IPS-11a (cell line): ENCODE data around the gene ZNF584.
"Not testable (repeated sequence)": the region's sequence is repeated elsewhere in the genome, so short reads cannot be mapped to it uniquely, and the experiment has no call there.

ENCODE experiments used
- H3K4me3 ChIP-seq: one replicate; pipeline ENCODE4 v1.5.1; 2013; ENCODE audit warnings: low read depth, low read length, control low read depth

Gene ZNF584

DNA sequence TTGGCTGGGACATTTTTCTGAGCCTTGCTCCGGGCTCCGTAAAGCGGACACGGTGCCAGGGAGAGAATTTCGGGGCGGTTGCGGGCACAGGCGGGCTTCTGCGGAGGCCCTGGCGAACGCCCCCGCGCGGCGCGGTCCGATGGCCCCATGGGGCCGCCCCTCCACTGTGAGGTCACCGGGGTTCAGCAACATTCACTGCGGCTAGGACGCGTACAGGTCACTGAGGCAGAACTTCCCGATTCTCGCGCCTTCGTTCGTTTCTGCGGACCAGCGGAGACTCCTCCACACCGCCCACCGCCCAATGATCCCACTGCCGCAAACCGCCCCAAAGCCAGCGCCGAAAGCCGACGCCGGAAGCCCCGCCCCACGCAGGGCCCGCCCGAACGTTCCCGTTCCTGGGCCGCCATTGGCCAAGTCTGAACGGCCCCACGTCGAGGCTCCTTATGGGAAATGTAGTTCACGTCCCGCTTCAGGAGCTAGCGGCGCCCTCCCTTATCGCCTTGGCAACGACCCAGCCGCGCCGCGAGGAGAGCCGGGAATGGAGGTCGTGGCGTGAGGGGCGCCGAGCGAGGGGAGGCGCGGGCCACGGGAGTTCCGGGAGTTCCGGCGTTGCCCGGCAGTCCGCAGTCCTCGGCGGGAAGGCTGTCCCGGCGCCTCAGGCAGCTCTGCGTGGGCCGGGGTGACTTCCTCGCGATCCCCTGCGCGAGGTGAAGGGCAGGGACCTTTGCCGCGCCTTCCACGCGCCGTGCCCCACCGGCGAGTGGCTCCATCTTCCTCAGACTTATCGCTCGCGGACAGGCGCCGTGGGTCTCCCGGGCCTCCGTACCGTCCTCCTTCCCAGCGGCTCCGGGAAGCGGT is at the start of gene ZNF584:
Gene ZNF584, plus strand, starts transcription at position 498 of the 858 bp plus-strand sequence. CDS start 499 bp downstream, outside the sequence.
- peak within 1 kb of the TSS; percentile 92 for H3K4me3 ChIP-seq

DNA sequence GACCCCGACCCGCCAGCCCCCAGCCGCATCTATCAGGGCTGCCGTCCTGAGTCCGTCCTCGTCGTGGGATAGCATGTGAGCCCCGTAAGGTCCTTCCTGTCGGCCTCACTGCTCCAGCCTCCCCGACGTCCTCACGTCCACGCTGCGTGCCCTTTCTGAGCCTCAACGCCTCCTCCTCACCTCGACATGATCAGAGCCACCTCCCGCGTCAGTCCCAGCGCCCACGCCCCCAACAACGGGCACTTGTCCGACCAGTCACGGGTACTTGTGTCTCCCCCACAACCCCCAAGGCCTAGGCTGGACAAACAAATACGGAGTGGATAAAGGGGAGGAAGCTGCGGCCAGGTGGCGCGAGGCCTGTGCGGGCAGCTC is 46.6 kb upstream of the ZNF584 start:
- H3K4me3 ChIP-seq: peak overlapping the region; percentile 93

DNA sequence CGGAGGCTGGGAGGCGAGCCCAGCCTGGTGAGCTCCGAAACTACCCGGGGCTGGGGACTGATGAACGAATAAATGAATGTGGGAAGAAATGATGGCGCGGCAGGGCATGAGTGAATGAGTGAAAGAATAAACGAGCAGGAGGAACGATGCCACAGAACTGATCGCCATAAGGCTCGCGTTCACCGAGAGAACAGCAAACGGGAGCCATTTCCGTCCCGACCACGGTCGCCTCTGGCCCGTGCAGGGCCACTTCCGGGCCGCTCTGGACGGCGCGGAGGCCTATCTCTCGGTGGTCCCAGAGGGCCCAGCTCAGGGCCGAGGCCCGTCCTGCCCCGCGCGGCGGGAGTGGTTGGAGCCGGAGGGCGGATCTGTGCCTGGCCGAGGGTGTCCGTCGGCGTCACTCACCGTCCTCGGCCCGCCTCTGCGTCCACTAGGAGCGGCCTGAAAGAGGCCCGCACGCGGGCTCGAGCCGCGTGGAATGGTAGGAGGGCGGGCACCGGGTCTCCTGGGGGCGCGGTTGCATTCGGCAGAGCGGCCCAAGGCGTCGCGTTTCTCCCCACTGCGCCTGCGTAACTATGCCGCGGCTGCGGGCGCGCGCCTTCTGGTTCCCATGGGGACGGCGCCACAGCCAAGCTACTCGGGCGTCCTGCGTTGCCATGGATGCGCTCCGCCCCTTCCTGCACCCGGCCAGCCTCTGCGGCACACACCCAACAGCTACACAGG is 46.0 kb upstream of the ZNF584 start, which contains the start of gene ZNF497:
Gene ZNF497, minus strand, starts transcription at position 480 of the 723 bp plus-strand sequence. CDS start 5,116 bp downstream, outside the sequence.
- H3K4me3 ChIP-seq: peak within 1 kb of the TSS; percentile 93

DNA sequence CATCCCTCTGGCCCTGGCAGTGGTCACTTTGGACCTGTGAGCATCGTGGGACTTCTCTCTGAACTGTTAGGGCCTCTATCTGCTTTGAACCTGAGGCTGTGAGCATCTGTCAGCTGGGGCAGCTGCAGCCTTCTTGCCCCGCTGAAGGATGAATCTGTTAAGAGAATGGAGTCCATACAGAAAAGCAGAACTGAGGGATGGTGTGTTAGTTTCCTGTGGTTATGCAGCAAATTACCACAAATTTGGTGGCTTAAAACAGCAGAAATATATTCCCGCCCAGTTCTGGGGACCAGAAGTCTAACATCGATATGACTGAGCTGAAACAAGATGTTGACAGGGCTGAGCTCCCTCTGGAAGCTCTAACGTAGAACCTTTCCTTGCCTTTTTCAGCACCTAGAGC is 44.3 kb upstream of the ZNF584 start:
- no peak overlapping the region for H3K4me3 ChIP-seq

DNA sequence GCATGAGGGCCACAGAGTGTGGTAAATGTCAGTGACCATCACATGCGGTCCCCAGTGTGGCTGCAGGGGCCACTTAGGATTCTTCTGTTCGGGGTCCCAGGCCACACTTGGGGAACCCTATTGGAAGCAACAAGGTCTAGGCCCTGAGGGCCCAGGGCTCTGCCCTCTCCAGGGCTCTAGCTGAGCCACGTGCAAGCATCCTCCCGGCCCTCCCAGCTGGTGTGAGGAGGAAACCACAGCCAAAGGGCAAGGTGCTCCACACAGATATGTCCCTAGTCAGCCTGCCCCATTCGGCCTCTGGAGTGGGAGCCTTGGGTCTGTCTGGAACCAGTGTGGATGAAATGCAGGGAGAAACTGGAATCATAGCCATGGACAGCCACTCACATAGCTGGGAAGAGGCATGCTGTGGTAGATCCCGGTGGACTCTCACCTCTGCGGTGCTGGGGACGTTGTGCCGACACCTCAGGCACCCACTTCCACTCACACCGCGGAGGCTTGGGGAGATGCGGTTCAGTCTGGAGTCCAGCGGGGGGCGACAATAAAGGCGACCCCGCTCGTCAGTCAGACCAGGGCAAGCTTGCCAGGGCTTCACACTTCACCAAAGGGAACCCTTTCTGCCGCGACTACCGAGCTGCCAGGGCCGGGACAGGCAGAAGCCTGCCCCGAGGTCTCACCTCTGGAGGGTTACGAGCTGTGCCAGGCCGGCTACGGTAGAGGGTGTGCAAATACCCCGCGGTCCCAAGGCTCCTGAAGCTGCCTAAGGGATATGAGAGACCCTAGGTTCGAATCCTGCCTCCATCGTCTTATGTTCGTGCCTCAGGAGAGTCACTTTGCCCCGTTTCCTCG is 41.6 kb upstream of the ZNF584 start:
- H3K4me3 ChIP-seq: no peak overlapping the region

DNA sequence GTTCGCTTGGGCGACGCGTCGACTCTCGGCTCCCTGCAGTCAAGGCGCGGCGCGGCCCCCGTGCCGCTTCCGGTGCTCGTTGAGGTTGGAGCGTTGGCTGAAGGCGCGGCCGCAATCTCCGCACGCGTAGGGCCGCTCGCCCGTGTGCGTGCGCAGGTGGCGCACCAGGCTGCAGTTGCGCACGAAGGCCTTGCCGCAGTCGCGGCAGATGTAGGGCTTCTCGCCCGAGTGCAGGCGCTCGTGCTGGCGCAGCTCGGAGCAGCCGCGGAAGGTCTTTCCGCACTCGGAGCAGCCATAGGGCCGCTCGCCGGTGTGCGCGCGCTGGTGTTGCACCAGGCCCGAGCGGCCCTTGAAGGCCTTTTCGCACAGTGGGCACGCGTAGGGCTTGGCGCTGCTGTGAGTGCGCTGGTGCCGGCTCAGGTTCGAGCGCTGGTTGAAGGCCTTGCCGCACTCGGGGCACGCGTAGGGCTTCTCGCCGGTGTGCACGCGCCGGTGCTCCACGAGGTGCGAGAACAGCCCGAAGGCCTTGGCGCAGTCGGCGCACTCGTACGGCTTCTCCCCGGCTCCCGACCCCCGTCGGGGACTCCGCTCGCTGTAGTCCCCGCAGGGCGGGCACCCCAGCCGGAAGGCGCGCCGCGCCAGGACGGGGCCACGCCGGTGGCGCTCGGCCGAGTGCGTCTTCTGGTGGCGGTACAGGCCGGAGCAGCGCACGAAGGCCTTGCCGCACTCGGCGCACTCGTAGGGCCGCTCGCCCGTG is 40.6 kb upstream of the ZNF584 start:
- no peak overlapping the region for H3K4me3 ChIP-seq

DNA sequence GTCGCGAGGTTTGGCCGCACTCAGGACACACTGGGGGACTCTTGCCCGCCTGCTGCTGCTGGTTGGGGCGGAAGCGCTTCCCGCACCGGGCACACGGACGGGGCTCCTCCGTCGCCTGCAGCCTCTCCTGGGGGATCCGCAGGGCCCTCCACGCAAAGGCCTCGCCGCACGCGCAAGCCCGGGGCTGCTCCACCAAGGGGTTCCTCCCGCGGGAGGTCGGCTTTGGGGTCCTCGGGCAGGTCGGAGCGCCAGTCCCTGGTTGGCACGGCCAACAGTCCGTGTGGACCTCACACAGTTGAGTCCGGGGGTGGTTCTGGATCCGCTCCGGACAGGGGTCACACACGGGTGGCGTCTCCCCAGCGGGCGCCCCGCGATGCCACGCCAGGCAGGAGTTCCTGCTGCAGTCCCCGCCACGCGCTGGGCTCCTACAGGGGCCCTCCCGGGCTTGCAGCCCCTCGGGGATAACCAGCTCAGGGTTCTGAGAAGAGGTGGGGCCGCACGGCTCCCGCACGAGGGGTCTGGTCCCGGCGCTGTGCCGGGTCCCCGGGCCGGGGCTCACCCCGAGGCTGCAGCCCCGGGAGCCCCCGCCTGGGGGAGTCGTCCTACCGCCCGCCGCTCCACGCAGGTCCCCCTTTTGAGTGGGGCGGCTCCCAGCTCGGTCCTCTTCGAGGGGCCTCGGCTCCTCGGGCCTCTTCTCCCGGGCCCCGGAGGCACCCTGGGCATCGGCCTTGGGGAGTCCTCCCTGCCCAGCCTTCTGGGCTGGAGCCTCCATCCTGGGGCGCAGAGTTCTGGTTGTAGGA is 39.7 kb upstream of the ZNF584 start:
- no peak overlapping the region for H3K4me3 ChIP-seq

DNA sequence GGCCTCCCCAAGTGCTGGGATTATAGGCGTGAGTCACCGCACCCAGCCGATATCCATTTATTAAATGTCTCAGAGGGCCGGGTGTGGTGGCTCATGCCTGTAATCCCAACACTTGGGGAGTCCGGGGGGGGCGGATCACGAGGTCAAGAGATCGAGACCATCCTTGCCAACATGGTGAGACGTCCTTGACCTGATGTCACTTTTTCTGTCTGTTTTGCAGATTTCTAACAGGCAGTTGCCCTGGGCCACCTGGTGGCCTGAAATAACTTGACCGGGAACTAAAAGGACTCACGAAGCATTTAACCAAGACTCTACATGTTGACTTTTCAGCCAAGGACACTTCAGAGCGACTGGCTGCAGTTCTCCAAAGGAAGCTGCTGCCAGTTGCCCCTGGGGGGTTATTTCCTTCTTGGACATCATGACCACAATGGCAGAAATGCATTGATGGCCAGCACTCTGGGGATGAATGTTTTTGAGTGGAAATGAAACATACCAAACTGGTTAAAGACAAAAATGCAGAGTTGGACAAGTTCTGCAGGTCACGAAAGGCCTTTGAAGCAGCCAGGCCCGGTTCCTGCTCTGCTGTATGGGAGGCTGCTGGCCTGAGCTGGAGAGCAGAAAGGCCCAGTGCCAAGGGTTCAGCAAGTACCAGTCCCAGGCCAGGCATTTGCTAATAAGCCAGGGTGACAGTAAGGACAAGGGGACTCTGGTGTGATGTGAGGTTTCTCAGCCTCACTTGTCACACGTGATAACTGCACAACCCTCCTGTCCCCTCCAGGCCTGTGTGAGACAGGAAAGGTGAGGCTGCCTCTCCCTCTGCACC is 35.9 kb upstream of the ZNF584 start:
- H3K4me3 ChIP-seq: no peak overlapping the region

DNA sequence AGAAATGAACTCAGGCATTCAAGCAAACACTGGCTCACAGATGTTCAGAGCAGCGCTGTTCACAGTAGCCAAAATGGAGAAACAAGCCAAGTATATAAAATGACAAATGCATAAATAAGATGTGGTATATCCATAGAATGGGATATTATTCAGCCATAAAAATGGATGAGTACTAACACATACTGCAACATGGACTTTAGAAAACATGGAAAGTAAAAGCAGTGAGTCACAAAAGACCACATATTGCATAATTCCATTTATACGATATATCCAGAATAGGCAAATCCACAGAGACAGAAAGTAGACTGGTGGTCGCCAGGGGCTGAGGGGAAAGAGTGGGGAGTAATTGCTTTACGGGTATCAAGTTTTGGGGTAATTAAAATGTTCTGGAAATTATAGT is 34.2 kb upstream of the ZNF584 start:
- no peak overlapping the region for H3K4me3 ChIP-seq

DNA sequence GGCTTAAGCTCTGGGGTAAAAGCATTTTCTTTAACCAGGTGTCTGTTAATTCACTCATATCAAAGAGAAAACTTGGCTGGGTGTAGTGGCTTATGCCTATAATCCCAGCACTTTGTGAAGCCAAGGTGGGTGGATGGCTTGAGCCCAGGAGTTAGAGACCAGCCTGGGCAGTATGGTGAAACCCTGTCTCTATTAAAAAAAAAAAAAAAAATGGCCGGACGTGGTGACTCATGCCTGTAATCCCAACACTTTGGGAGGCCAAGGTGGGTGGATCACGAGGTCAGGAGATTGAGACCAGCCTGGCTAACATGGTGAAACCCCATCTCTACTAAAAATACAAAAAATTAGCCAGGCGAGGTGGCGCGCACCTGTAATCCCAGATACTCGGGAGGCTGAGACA is 31.7 kb upstream of the ZNF584 start:
- H3K4me3 ChIP-seq: not testable (repeated sequence)

DNA sequence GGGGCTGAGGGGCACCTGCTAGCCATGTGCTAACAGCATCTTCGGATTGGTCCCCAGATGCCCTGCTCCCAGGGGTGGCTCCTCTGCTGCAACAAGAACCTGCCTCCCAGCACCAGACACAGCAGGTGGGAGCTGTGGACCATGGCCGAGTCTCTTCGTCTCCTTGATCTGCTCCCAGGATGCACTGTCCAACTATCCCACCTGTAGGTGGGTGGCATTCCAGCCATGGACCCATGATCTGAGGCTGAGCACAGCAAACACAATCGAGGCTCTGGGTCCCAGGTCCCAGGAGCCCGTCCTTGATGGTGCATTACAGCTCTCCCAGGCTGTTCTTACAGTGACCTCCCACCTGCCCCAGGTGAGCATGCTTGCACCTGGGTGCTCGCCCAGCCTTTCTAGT is 29.2 kb upstream of the ZNF584 start:
- H3K4me3 ChIP-seq: no peak overlapping the region

DNA sequence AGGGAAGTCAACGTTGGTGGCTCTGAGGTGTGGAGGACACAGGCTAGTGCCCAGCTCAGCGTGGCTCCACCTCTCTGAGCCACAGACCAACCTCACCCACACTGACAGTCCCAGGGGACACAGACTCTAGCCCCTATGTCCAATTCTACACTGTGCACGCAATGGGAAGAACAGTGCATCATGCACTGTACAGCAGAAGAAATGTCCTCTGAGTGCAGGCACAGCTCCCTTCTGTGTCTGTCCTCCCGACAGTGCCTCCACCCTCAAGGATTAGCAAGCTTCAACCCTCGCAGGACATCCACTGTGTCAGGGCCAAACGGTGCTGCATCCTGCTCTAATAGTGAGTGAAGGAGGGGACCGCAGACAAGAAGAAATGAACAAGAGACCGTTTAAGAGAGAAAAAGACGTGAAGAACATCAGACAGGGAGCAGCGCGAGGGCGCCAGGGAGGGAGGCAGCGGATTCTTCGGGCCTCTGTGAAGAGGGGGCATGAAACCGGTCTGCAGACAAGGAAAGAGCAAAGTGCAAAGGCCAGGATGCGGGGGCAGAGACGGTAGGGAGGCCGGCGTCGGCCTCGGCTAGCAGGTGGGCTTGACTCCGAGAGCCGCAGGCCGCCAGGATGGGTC is 28.3 kb upstream of the ZNF584 start:
- peak overlapping the region; percentile 77 for H3K4me3 ChIP-seq

DNA sequence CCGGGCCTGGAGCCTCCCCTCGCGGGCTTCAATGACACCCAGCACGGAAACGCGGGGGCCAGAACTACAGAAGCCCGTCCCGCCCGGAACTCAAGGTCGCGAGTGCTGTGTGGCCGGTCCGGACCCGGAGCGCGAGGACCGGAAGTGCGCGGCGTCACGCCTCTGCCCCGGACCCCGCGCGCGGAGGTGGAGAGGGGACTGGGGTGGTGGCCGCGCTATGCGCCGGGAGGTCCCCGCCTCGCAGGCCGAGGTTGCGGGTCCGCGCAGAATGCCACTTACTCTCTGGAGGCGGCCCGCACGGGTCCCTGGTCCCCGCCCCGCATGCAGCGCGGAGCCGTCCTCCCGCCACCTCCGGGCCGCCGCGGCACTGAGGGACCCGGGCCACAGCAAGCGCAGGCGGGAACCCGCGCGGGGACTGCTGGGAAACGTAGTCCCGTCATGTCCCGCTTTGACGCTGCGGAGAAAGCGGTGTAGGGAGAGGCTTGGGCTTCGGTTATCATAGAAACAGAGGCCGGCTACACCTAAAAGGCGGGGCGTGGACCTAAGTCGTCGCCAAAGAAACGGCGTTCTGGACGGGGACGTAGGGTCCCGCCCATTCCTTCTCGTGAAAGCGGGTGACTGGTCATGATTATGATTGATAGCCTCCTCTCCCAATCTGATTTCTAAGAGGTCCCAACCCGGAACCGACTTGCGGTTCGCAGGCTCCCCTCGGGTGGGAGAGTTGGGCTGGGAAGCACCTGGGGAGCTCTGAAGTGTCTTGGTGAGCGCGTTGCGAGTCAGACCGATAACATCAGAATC is 27.6 kb upstream of the ZNF584 start, which contains the start of gene ZNF837:
Gene ZNF837, minus strand, starts transcription at position 369 of the 798 bp plus-strand sequence. CDS start 11,698 bp downstream, outside the sequence.
- H3K4me3 ChIP-seq: peak within 1 kb of the TSS; percentile 77

DNA sequence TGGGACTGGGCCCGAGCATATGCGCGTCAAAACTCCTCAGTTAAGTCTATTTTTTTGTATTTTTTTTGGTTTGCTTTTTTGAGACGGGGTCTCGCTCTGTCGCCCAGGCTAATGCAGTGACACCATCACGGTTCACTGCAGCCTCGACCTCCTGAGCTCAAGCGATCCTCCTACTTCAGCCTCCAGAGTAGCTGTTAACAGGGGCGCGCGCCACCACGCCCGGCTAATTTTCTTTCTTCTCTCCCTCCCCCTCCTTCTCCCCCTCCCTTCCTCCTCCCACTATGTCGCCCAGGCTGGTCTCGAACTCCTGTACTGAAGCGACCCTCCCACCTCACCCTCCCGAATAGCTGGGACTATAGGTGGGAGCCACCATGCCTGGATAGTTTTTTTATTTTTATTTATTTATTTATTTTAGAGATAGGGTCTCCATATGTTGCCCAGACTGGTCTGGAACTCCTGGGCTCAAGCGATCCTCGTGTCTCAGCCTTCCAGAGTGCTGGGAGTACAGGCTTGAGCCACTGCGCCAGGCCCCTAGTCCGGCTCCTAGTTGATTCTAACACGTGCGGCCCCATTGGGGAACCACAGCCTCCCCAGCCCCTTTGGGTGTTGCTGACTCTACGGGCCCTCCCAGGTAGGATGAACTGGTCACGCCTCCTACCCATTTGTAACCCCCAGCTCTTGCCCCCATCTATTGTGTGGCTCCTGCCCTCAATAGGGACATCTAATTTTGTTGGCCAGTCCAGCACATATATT is 26.8 kb upstream of the ZNF584 start:
- peak overlapping the region; percentile 54 for H3K4me3 ChIP-seq

DNA sequence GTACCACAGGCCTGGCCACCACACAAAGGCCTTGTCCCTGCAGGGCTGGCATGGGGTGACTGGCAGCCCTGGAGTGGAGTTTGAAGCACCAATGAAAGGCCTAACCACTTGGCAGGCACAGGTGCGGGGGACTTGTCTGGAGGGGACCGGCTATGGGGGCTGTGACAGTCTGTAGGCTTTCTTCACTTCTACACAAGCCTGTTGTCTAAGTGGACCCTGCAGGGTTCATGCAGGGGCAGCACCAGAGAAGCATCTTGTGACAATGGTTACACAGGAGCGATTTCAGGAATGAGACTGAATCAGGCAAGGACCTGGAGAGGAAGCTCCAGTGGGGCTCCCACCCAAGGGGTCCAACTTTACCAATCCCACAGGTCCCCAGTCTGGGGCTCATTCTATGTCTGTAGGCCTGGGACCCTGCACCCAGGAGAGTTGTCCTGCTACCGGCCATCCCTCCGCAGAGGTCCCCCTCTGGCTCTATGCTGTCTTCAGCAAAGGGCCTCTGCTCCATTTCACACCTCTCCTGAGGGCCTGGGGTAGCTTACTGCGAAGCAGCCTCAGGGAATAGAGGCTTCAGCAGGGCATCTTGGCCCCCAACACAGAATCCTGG is 25.3 kb upstream of the ZNF584 start:
- H3K4me3 ChIP-seq: no peak overlapping the region

DNA sequence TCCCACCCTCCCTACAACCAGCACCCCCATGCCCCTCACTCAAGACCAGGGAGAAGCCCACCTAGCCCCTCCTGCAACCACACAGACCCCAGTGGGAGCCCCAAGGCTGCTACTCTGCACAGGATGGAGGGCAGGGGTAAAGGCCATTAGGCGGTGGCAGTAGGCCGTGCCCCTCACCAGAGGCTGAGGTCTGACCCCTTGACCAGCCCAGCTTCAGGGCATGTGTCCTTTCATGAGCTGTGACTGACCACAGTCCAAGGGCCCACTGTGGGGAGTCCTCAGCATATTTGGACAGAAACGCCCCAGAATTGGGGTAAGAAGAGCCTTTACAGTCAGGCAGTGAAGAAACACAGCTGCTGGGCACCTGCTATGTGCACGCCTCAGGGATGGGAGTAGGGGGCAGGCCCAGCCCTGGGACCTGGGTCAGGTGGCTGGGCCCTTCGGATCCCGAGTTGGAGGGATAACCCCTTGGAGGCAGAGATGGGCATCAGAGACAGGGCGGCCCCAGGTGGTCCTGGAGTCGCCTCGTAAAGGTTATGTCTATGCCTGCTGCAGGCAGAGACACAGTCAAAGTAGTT is 23.0 kb upstream of the ZNF584 start:
- no peak overlapping the region for H3K4me3 ChIP-seq
